Measurements from ENCODE around the gene IKZF2.

DNA sequence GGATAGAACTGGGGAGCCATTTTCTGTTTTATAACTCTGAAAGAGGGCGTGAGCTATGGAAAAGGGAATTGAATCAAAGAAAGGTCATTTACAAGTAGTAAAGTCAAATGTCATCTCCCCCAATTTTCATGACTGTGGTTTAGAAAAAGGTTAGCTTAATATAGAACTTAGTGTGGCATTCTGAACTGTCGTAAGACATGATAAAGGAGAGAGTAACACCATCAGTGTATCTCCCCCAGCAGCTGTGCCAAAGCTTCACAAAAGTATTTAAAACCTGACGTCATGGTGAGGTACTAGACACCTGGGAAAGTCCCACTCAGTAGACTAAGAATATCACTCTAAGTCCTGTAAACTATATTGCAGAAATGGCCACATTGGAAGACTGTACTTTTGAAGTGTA lies 5.8 kb upstream of the IKZF2 start:
- TF ChIP-seq FOXK2 (IDR thresholded peaks at IDR 0.05): no peak
- no peak for TF ChIP-seq SP1 (IDR thresholded peaks at IDR 0.05)
- no peak for TF ChIP-seq L3MBTL2 (conservative IDR thresholded peaks at IDR 0.05)
- TF ChIP-seq TARDBP (IDR thresholded peaks at IDR 0.05): no peak
- TF ChIP-seq CTBP1 (IDR thresholded peaks at IDR 0.05; ENCODE audit: borderline replicate concordance): no peak
- TF ChIP-seq BHLHE40 (IDR thresholded peaks at IDR 0.05; ENCODE audit: borderline replicate concordance): no peak
- TF ChIP-seq SUZ12 (IDR thresholded peaks at IDR 0.05): no peak
- no peak for TF ChIP-seq NFRKB (IDR thresholded peaks at IDR 0.05)
- no peak for TF ChIP-seq FOXM1 (IDR thresholded peaks at IDR 0.05; ENCODE audit: borderline replicate concordance)
- TF ChIP-seq HDGF (IDR thresholded peaks at IDR 0.05; ENCODE audit: borderline replicate concordance): no peak

Measured in HEK293T (cell line).